Measurements from ENCODE around the gene DNAJC15.

DNAJC15 gene

GRCh38 chr13:43153436-43154090, 130.2 kb downstream of the DNAJC15 start:
- no peak for DNase-seq

- no peak for DNase-seq
Observed at GRCh38 chr13:43154156-43154651, 130.8 kb downstream of the DNAJC15 start.

GRCh38 chr13:43154839-43155238, 131.5 kb downstream of the DNAJC15 start:
- no peak for DNase-seq

GRCh38 chr13:43156916-43157315, 133.5 kb downstream of the DNAJC15 start:
- DNase-seq, result no peak

- DNase-seq, result no peak
Observed at GRCh38 chr13:43157796-43158195, 134.4 kb downstream of the DNAJC15 start.

GRCh38 chr13:43158516-43158915, 135.1 kb downstream of the DNAJC15 start:
- no peak for DNase-seq

GRCh38 chr13:43159026-43159461, 135.7 kb downstream of the DNAJC15 start:
- peak in 2 of 56 donors; percentile 20 to 37 for DNase-seq
